Measurements from ENCODE around the gene OR6S1.

GRCh38 chr14:20690848-20691640, 49.6 kb upstream of the OR6S1 start:
- peak; percentile 72 to 79 for TF ChIP-seq CTCF (IDR thresholded peaks at IDR 0.05; ENCODE audit: extremely low read depth in 1 of 2, insufficient read depth in 1 of 2, low read depth in 1 of 2, low read length in 2 of 2)
- no peak for TF ChIP-seq POLR2A (IDR thresholded peaks at IDR 0.05; ENCODE audit: low read depth, low read length)
- TF ChIP-seq EZH2 (IDR thresholded peaks at IDR 0.05; ENCODE audit: borderline replicate concordance, low read depth, low read length, severe bottlenecking): no peak
- TF ChIP-seq POLR2AphosphoS5 (IDR thresholded peaks at IDR 0.05; ENCODE audit: insufficient read depth, low read depth, low read length): no peak
